A549 (cell line): ENCODE data around the gene MAPKAP1. TPM values are rescaled to one million over a fixed set of nuclear protein-coding genes. Genes with fewer than 3 reads are reported as not detected.
A peak's percentile ranks its signal among the peaks of the same experiment; 100 is the strongest.
"Not testable (repeated sequence)": the region's sequence is repeated elsewhere in the genome, so short reads cannot be mapped to it uniquely, and the experiment has no call there.

Experiments
- ATAC-seq, 2 experiments: fragments of 200-7000 bp in 1 of 2; fragments of >200 bp in 1 of 2; cut with Nextera tagmentation in 1 of 2; cut with Tn5 transposase in 1 of 2; 3 replicates each; pipeline versions ENCODE4 v1.8.0 to v1.9.1; 2018 to 2020; ENCODE audit warnings: mild to moderate bottlenecking in 1 of 2, moderate library complexity in 1 of 2
- CTCF ChIA-PET: fragments of 300-600 bp; sonication (Branson Sonifier 250); formaldehyde crosslinking; extraction: SDS; loops from one replicate; lab custom pipeline; 2021; ENCODE audit warnings: antibody characterized with exemption, inconsistent platforms; lab: Yijun Ruan, JAX
- POLR2A ChIA-PET: fragments of 350-600 bp; formaldehyde crosslinking; extraction: SDS; loops from one replicate; lab custom pipeline; 2021; ENCODE audit warnings: antibody characterized with exemption, inconsistent platforms; lab: Yijun Ruan, JAX
- DNase-seq, 2 experiments: peaks; one replicate each; pipeline versions ENCODE4 v3.0.0 to v3.0.0-alpha.2; 2011 to 2016; ENCODE audit warnings: low read depth in 1 of 2, low spot score in 1 of 2
- FAIRE-seq: peaks from 2 replicates; lab custom pipeline; 2011; peaks lifted over from hg19 to GRCh38; lab: Jason Lieb, UNC
- H3K27ac ChIP-seq, 2 experiments: fragments of >200 bp; sonication (Bioruptor Twin); formaldehyde crosslinking; 3 replicates each; pipeline ENCODE4 v1.5.1; 2016 to 2017
- H3K4me1 ChIP-seq: fragments of >200 bp; sonication (Bioruptor Twin); formaldehyde crosslinking; 3 replicates; pipeline ENCODE4 v1.6.1; 2016
- H3K4me2 ChIP-seq: fragments of >200 bp; sonication (Bioruptor Twin); formaldehyde crosslinking; 3 replicates; pipeline ENCODE4 v1.6.1; 2016
- H3K4me3 ChIP-seq: fragments of >200 bp; sonication (Bioruptor Twin); formaldehyde crosslinking; 3 replicates; pipeline ENCODE4 v1.5.1; 2016
- H3K9me3 ChIP-seq: fragments of >200 bp; sonication (Bioruptor Twin); formaldehyde crosslinking; 3 replicates; pipeline ENCODE4 v1.6.1; 2016
- CBX2 ChIP-seq: fragments of 200-600 bp; sonication (generic); IDR thresholded peaks from 2 replicates; pipeline ENCODE4 v1.6.1; 2016; ENCODE audit warnings: low read depth, mild to moderate bottlenecking, borderline replicate concordance
- CEBPB ChIP-seq, 2 experiments: fragments of >200 bp in 1 of 2; sonication (Bioruptor Twin) in 1 of 2; formaldehyde crosslinking in 1 of 2; IDR thresholded peaks; 2 replicates each; pipeline ENCODE4 v1.6.1; 2012 to 2016
- CHD2 ChIP-seq: fragments of 150-350 bp; IDR thresholded peaks from 2 replicates; pipeline ENCODE4 v1.6.1; 2014; ENCODE audit warnings: low read length; ENCODE audit not compliant: partially characterized antibody
- CHD4 ChIP-seq: fragments of 200-600 bp; sonication (generic); IDR thresholded peaks from 2 replicates; pipeline ENCODE4 v1.6.1; 2016; ENCODE audit warnings: antibody characterized with exemption, mild to moderate bottlenecking, borderline replicate concordance
- EHF ChIP-seq: fragments of 250-450 bp; sonication (Bioruptor Pico); IDR thresholded peaks from 2 replicates; pipeline ENCODE4 v1.5.0; 2020; ENCODE audit warnings: mild to moderate bottlenecking
- FOSB ChIP-seq: fragments of 250-450 bp; sonication (Bioruptor Pico); IDR thresholded peaks from 2 replicates; pipeline ENCODE4 v1.5.0; 2020; ENCODE audit warnings: mild to moderate bottlenecking, moderate library complexity
- FOSL2 ChIP-seq, 2 experiments: fragments of 450-650 bp in 1 of 2; fragments of >200 bp in 1 of 2; sonication (Bioruptor Twin) in 1 of 2; formaldehyde crosslinking; IDR thresholded peaks; 2 replicates each; pipeline versions ENCODE4 v1.5.0 to v1.6.1; 2016 to 2020; ENCODE audit warnings: mild to moderate bottlenecking in 1 of 2, moderate library complexity in 1 of 2
- HEYL ChIP-seq: fragments of 250-450 bp; sonication (Bioruptor Pico); IDR thresholded peaks from 2 replicates; pipeline ENCODE4 v1.8.0; 2021; ENCODE audit warnings: mild to moderate bottlenecking, moderate library complexity
- JUN ChIP-seq, 2 experiments: fragments of >200 bp; sonication (Bioruptor Twin); formaldehyde crosslinking; IDR thresholded peaks; 2 replicates in 1 of 2; 3 replicates in 1 of 2; pipeline ENCODE4 v1.6.1; 2016 to 2017
- KDM5A ChIP-seq: fragments of 200-600 bp; sonication (generic); IDR thresholded peaks from 2 replicates; pipeline ENCODE4 v1.6.1; 2016; ENCODE audit warnings: antibody characterized with exemption, mild to moderate bottlenecking
- PHF8 ChIP-seq: fragments of 200-600 bp; sonication (generic); IDR thresholded peaks from 2 replicates; pipeline ENCODE4 v1.6.1; 2016; ENCODE audit warnings: low read depth, mild to moderate bottlenecking, antibody characterized with exemption, moderate library complexity, borderline replicate concordance
- RAD21 ChIP-seq, 2 experiments: fragments of >200 bp in 1 of 2; sonication (Bioruptor Twin) in 1 of 2; formaldehyde crosslinking in 1 of 2; IDR thresholded peaks in 1 of 2; conservative IDR thresholded peaks in 1 of 2; 2 replicates in 1 of 2; 3 replicates in 1 of 2; pipeline ENCODE4 v1.6.1; 2012 to 2018; ENCODE audit warnings: inconsistent platforms in 1 of 2
- SMC3 ChIP-seq: fragments of >200 bp; sonication (Bioruptor Twin); formaldehyde crosslinking; IDR thresholded peaks from 3 replicates; pipeline ENCODE4 v1.6.1; 2018; ENCODE audit warnings: inconsistent platforms
- SREBF2 ChIP-seq: fragments of 450-650 bp; IDR thresholded peaks from 2 replicates; pipeline ENCODE4 v1.6.1; 2014; ENCODE audit warnings: mild to moderate bottlenecking, moderate library complexity
- TFCP2L1 ChIP-seq: fragments of 250-450 bp; sonication (Bioruptor Pico); IDR thresholded peaks from 2 replicates; pipeline ENCODE4 v1.5.0; 2021; ENCODE audit warnings: mild to moderate bottlenecking
- ZC3H11A ChIP-seq: fragments of 450-650 bp; IDR thresholded peaks from 2 replicates; pipeline ENCODE4 v1.6.1; 2014; ENCODE audit warnings: antibody characterized with exemption, mild to moderate bottlenecking
- WGBS: methylation state at CpG from one replicate; pipeline ENCODE4 v1.1.6; 2017; ENCODE audit errors: missing lambda C conversion rate; 5-methylcytosine and 5-hydroxymethylcytosine counted together
- polyA plus RNA-seq, 4 experiments: library from polyadenylated mRNA; depleted of rRNA in 3 of 4; stranded (reverse); fragments of >200 nt; fragmentation: RNase III in 1 of 4; extraction: RNeasy Plus Mini Kit Qiagen cat#74134 plus additional on column Dnase treatment in 1 of 4; gene quantifications; 2 replicates in 3 of 4; 3 replicates in 1 of 4; pipeline ENCODE4 v1.2.3, GENCODE V29; 2011 to 2017
- TF ChIP-seq, protein P1 (sequence below): fragments of >200 bp; sonication (Bioruptor Twin); formaldehyde crosslinking; IDR thresholded peaks from 3 replicates; pipeline ENCODE4 v1.5.1; 2016
- TF ChIP-seq, protein P2 (sequence below): fragments of >200 bp; sonication (Bioruptor Twin); formaldehyde crosslinking; IDR thresholded peaks from 3 replicates; pipeline ENCODE4 v1.6.1; 2016
- TF ChIP-seq, protein P3 (sequence below): fragments of 250-450 bp; sonication (Bioruptor Pico); IDR thresholded peaks from 2 replicates; pipeline ENCODE4 v1.5.0; 2021; ENCODE audit warnings: mild to moderate bottlenecking, moderate library complexity, borderline replicate concordance
- TF ChIP-seq, protein P4 (sequence below): fragments of 450-650 bp; IDR thresholded peaks from 2 replicates; pipeline ENCODE4 v1.6.1; 2014; ENCODE audit warnings: antibody characterized with exemption
- TF ChIP-seq, protein P5 (sequence below): fragments of 250-450 bp; sonication (Bioruptor Pico); IDR thresholded peaks from 2 replicates; pipeline ENCODE4 v1.5.0; 2020; ENCODE audit warnings: low read depth, mild to moderate bottlenecking, moderate library complexity

MAPKAP1 gene
- polyA plus RNA-seq, 2 of the 4 experiments (the other 2 are of a cell fraction) = 49.9 to 119 TPM

DNA sequence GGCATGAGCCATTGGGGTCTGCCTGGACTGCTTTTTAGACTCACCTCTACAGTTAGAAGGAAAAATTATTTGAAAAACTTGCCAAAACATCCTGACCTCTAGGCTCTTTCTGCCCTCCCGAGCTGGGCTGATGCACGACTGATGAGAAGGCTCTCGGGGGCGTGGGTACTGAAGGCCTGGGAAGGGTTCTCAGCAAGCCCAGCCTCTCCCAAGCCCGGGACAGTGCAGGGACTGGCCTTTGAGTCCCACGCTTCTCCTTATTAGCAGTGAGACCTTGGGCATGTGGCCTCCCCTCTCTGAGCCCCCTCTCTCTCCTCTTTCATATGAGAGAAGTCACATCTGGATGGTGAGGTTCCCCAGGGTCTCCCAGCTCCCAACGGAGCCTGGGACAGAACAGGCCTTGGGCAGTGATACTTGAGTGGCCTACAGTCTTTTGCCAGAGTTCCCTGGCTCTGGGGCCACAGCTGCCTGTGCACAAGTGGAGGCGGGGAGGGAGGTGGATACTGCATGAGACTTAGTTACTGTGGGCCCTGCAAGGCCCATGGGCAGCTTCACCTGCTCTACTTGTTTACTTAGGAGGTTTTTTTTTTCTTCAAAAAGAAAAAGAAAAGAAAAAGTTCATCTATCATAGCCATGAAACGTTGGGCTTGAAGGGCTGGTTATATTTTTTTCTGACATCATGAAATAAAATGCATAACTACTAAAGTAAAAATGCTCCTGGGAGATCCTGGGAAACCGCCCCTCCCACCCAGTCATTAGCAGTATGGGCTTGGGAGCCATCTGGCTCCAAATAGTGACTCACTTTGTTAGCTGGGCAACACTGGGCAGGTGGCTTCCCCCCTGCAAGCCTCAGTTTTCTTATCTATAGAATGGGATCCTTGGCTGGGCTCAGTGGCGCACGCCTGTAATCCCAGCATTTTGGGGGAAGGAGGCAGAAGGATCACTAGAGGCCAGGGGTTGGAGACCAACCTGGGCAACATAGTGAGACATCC lies 306.0 kb downstream of the MAPKAP1 start:
- Histone ChIP-seq H3K4me1 (no peaks in the 10 kb centered on the region), H3K4me2 (no peak overlapping the region), H3K9me3 (no peaks in the 10 kb centered on the region), H3K4me3 (no peak overlapping the region), H3K27ac (no peak overlapping the region)
- FAIRE-seq (no peak), DNase-seq (no peak), ATAC-seq (peak; percentile 31 to 38; a peak in 4 of 6 replicates)
- CTCF ChIA-PET = interaction anchor here (0.7 to 1.9 kb wide), 6 partner anchors 97 to 1099 kb away, joined by 3 to 7 read pairs (median 3); no protein-coding TSS in a partner anchor
- POLR2A ChIA-PET = no interaction called here
- 71% methylated on average over 12 of the region's 12 CpGs for WGBS
- TF ChIP-seq JUN (IDR thresholded peaks at IDR 0.05) (no peak), FOSL2 (IDR thresholded peaks at IDR 0.05) (no peak), FOSL2 (CRISPR knock-in tag; IDR thresholded peaks at IDR 0.05) (no peak), EHF (CRISPR knock-in tag) (no peak), FOSB (CRISPR knock-in tag) (no peak), RAD21 (conservative IDR thresholded peaks at IDR 0.05 in 1 of 2, IDR thresholded peaks at IDR 0.05 in 1 of 2) (no peak), HEYL (CRISPR knock-in tag) (no peak), CEBPB (IDR thresholded peaks at IDR 0.05) (no peak)
- TF ChIP-seq, protein P1, sequence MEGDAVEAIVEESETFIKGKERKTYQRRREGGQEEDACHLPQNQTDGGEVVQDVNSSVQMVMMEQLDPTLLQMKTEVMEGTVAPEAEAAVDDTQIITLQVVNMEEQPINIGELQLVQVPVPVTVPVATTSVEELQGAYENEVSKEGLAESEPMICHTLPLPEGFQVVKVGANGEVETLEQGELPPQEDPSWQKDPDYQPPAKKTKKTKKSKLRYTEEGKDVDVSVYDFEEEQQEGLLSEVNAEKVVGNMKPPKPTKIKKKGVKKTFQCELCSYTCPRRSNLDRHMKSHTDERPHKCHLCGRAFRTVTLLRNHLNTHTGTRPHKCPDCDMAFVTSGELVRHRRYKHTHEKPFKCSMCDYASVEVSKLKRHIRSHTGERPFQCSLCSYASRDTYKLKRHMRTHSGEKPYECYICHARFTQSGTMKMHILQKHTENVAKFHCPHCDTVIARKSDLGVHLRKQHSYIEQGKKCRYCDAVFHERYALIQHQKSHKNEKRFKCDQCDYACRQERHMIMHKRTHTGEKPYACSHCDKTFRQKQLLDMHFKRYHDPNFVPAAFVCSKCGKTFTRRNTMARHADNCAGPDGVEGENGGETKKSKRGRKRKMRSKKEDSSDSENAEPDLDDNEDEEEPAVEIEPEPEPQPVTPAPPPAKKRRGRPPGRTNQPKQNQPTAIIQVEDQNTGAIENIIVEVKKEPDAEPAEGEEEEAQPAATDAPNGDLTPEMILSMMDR = no peak
- TF ChIP-seq, protein P2, sequence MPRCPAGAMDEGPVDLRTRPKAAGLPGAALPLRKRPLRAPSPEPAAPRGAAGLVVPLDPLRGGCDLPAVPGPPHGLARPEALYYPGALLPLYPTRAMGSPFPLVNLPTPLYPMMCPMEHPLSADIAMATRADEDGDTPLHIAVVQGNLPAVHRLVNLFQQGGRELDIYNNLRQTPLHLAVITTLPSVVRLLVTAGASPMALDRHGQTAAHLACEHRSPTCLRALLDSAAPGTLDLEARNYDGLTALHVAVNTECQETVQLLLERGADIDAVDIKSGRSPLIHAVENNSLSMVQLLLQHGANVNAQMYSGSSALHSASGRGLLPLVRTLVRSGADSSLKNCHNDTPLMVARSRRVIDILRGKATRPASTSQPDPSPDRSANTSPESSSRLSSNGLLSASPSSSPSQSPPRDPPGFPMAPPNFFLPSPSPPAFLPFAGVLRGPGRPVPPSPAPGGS = no peak

DNA sequence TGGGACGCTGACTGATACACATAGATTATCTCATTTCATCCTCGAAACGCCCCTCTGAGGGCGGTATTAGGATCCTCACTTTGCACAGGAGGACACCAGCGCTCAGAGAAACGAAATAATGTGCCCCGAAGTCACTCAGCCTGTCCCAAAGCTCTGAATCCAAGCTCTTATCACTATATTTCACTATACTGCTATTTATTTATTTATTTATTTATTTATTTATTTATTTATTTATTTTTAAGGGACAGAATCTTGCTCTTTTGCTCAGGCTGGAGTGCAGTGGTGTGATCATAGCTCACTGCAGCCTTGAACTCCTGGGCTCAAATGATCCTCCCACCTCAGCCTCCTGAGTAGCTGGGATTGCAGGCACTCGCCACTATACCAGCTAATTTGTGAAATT lies 306.8 kb downstream of the MAPKAP1 start:
- H3K4me1 ChIP-seq, FAIRE-seq, H3K4me2 ChIP-seq, POLR2A ChIA-PET, H3K4me3 ChIP-seq, H3K9me3 ChIP-seq, ATAC-seq, DNase-seq, H3K27ac ChIP-seq: not testable (repeated sequence)
- CTCF ChIA-PET = interaction anchor here (0.7 to 1.1 kb wide), 3 partner anchors 97 to 1100 kb away, joined by 3 to 4 read pairs (median 3); no protein-coding TSS in a partner anchor
- TF ChIP-seq ZC3H11A = peak; percentile 89
- 86% methylated on average over 8 of the region's 8 CpGs for WGBS

DNA sequence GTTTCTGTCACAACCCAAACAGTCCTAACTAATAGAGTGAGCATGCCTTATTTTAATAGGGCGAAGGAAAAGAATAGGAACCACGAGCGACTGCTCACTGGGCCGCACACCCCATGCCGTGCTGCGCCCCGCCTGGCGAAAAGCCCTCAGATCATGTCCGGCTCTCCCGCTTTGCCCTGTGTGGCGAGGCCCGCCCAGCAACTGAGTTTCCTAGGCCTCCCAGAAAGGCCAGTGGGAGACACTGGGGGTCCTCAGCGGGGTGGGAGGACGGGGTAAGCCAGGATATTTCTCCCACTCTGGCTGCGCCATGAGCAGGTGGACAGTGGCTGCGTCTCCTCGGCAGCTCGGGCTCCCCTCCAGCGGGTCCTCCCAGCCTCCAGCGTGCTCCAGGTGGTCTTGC lies 307.3 kb downstream of the MAPKAP1 start:
- DNase-seq = no peak
- H3K4me2 ChIP-seq = no peak overlapping the region
- H3K4me3 ChIP-seq = no peak overlapping the region
- no peaks in the 10 kb centered on the region for H3K4me1 ChIP-seq
- no peak for FAIRE-seq
- no peak overlapping the region for H3K27ac ChIP-seq
- H3K9me3 ChIP-seq = no peaks in the 10 kb centered on the region
- ATAC-seq = no peak
- CTCF ChIA-PET = interaction anchor here (0.8 to 1.7 kb wide), 2 partner anchors 8 to 159 kb away, joined by 3 to 15 read pairs; no protein-coding TSS in a partner anchor
- POLR2A ChIA-PET = interaction anchor here (0.5 kb wide), 1 partner anchor 63 kb away, joined by 3 read pairs; no protein-coding TSS in a partner anchor
- 93% methylated on average over 17 of the region's 20 CpGs for WGBS
- TF ChIP-seq CBX2 (no peak), PHF8 (no peak), SMC3 (no peak), SREBF2 (no peak), HEYL (CRISPR knock-in tag) (no peak), CHD2 (no peak), CHD4 (no peak), KDM5A (no peak), TFCP2L1 (CRISPR knock-in tag) (no peak)
- TF ChIP-seq, protein P3, sequence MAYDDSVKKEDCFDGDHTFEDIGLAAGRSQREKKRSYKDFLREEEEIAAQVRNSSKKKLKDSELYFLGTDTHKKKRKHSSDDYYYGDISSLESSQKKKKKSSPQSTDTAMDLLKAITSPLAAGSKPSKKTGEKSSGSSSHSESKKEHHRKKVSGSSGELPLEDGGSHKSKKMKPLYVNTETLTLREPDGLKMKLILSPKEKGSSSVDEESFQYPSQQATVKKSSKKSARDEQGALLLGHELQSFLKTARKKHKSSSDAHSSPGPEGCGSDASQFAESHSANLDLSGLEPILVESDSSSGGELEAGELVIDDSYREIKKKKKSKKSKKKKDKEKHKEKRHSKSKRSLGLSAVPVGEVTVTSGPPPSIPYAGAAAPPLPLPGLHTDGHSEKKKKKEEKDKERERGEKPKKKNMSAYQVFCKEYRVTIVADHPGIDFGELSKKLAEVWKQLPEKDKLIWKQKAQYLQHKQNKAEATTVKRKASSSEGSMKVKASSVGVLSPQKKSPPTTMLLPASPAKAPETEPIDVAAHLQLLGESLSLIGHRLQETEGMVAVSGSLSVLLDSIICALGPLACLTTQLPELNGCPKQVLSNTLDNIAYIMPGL (CRISPR knock-in tag) = no peak
- TF ChIP-seq, protein P1 = no peak
- TF ChIP-seq, protein P4, sequence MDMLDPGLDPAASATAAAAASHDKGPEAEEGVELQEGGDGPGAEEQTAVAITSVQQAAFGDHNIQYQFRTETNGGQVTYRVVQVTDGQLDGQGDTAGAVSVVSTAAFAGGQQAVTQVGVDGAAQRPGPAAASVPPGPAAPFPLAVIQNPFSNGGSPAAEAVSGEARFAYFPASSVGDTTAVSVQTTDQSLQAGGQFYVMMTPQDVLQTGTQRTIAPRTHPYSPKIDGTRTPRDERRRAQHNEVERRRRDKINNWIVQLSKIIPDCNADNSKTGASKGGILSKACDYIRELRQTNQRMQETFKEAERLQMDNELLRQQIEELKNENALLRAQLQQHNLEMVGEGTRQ = no peak
- TF ChIP-seq, protein P5, sequence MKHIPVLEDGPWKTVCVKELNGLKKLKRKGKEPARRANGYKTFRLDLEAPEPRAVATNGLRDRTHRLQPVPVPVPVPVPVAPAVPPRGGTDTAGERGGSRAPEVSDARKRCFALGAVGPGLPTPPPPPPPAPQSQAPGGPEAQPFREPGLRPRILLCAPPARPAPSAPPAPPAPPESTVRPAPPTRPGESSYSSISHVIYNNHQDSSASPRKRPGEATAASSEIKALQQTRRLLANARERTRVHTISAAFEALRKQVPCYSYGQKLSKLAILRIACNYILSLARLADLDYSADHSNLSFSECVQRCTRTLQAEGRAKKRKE (CRISPR knock-in tag) = no peak
